CMK (cell line): ENCODE measurements around the gene POU2F1.

Source experiments
- DNase-seq: peaks from one replicate; pipeline ENCODE4 v3.0.0-alpha.2; 2010; ENCODE audit warnings: low read depth

POU2F1 gene

DNA sequence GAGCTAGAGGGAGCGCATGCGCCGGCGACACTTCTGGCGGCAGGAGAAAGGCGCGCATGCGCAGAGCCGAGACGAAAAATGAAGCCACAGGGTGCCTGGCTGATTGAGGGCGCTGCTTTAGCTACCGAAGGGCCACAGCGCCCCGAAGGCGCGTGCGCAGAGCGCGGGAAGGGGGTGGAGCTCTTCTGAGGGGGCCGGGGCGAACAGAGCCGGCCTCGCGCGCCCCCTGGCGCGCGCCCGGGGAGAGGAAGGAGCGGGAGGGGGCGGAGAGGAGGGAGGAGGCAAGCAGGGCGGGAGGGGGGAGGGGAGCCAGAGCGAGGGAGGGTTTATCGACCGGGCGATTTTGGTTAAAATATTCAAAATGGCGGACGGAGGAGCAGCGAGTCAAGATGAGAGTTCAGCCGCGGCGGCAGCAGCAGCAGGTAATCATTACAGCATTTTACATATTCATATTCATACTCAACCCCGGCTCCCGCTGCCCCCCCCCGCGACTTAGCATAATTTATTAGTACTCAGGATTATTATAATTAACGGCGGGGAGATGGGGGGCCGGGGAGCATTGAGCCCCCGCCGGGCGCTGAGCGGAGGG lies at the start of gene POU2F1:
POU2F1 (plus strand) TSS at position 350 of the 589 bp plus-strand sequence; CDS start at position 362, 12 bp downstream.
- peak; percentile 98 for DNase-seq

DNA sequence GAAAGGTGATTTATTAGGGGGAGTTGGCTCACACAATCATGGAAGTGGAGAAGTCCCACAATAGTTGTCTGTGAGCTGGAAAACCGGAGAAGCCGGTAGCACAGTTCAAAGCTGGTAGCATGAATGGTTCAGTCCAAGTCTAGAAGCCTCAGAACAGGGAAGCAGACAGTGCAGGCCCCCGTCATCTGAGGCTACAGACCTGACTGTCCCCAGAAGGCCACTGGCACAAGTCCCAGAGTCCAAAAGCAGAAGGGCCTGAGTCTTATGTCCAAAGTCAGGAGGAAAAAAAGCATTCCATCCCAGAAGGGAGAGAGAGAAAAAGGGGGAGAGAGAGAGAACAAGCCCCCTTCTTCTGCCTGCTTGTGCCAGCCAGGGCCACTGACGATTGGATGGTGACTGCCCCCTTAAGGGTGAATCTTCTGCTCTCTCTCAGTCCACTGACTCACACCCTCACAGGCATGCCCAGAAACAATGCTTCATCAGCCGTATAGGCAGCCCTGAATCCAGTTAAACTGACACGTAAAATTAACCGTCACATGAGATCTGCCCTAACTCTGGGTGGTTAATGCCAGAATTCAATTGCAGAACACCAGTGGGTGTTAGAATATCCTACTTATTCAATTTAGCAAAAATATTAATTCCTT lies 49.3 kb upstream of the POU2F1 start:
- no peak for DNase-seq

DNA sequence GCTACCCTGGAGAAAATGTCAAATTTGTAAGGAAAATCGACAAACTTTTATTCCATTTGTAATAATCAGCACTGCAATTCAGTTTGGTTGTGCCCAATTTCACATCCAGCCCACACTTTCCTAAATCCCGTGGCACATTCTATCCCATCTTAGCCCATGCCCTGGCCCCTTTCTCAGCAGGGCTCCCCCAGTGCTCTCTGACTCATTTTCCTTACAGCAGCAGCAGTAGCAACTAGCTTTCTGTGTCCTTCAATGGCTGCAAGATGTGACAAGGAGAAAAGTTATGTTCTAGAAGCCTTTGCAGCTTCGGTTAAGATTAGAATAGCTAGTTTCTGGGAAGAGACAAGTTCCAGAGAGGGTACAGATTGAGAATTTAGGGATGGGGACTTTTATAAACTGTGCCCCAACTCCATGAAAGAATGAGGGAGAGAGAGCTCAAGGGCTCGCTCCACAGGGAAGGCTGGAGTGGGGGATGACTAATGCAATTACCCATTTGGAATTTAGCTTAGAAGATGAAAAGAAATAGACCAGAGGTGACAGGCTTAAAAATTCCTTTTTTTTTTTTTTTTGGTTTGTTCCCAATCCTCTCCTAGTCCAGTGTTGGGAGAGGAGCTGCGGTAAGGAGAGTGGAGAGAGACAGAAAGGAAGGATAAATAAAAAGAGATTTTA lies 47.0 kb upstream of the POU2F1 start:
- no peak for DNase-seq

DNA sequence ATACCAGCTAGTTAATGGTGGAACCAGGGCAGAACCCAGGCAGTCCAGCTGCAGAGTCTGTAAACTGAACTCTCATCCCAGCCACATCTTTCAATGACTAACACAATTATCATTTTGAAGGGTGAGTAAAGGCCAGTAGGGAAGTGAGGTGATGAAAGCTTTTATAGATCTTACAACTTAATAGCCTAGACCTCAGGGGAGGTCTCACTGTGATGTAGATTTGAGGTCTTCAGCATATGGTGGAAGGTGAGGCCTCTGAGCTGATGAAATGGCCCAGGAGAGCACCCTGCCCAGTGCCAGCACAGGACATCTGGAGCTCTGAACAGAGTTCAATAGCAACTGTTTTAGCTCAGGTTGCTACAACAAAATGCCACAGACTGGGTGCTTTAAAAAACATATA lies 44.8 kb upstream of the POU2F1 start:
- no peak for DNase-seq

DNA sequence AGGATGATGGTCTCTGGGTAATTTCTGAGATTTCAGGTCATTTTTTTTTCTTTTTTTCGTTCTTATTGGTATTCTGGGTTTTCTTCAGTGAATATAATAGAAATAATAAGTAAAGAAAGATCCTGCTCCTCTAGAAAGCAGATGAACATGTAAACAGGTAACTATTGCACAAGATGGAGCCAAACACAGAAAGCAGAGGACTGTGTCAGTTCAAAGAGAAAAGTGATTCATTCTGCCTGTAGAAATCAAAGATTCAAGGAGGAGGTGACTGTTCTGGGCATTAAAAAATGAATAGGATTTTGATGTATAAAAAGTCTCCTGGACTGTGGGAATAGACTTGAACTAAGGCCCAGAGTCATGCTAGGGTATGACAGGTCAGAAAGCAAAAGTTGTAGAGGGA lies 41.9 kb upstream of the POU2F1 start:
- no peak for DNase-seq

DNA sequence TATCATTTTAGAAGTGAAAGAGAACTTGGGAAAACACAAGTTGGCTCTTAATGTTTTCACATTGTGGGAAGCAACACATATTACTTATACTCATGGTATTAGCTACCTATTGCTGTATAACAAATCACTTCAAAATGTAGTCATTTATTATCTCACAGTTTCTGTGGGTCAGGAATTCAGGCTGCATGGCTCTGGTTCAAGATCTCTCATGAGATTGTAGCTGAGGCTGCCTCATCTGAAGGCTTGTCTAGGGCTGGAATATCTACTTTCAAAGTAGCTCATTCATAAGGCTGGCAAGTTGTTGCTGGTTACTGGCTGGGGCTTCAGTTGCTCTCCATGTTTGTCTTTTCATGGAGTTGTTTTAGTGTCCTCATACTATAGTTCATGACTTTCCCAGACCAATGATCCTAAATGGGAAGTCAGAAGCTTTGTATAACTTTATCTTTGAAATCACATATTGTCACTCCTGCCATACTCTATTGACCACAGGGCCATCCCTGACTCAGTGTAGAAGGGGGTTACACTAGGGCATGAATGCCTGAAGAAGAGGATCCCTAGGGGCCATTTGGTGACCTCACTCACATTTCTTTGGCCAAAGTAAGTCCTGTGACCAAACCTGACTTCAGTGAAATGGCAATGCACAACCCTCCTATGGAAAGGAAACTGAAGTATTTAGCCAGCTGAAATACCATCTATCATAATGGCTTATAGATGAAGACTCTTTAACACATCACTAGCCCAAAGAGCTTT lies 37.9 kb upstream of the POU2F1 start:
- no peak for DNase-seq

DNA sequence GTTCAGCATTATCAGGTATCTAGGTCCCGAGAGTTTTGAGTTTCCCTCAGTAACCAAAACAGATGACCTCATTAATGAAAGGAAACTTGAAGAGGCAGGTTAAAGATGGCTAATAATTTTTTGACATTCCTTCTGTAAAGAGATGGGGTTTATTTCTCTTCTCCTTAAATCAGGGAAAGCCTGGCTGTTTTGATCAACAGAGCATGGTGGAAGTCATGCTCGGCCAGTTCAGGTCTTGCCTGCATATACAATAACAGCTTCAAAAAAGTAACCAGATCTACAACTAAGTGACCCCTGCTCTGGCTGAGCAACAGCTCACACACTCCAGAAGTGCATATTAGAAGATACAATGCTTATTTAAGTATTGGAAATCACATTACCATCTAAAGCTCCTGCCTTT lies 36.6 kb upstream of the POU2F1 start:
- no peak for DNase-seq

DNA sequence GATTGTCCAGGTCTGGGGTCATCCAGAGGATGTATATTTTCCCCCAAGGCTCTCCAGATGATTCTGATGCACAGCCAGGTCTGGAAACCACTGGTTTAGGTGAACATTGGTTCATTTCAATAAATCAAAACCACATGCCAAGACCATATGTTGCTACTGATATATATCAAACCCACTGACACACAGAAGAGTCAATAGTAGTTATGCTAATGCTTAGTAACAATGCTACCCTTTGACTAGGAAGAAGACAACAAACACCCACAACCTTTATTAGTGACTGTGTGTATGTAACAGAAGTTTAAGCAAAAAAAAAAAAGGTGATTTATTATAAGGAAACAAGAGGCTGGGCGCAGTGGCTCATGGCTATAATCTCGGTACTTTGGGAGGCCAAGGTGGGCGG lies 35.6 kb upstream of the POU2F1 start:
- no peak for DNase-seq

DNA sequence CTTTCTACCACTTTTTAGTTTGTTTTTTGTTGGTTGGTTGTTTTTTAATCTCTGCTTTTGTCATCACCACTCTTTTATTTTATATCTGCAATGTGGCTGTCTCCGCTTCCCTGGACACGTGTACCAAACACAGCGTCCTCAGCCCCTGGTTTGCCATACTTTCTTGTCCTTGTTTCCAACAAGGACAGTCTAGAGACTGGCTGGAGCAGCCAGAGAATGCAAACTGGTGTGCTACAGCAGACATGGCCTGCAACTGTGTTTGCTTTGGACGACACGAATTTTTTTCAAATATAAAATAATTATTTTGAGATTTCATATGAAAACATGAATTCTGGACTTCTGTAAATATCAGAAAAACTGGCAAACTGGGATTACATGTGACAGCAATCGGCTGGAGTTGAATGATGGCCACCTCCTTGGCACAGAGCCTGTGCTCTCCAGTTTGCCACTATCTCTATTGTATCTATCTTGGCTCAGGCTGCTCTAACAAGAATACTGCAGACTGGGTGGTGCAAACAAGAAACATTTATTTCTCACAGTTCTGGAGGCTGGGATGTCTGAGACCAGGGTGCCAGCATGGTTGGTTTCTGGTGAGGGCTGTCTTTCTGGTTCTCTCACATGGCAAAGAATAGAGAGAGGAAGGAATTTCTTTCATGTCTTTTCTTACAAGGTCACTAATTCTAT lies 34.6 kb upstream of the POU2F1 start:
- no peak for DNase-seq

DNA sequence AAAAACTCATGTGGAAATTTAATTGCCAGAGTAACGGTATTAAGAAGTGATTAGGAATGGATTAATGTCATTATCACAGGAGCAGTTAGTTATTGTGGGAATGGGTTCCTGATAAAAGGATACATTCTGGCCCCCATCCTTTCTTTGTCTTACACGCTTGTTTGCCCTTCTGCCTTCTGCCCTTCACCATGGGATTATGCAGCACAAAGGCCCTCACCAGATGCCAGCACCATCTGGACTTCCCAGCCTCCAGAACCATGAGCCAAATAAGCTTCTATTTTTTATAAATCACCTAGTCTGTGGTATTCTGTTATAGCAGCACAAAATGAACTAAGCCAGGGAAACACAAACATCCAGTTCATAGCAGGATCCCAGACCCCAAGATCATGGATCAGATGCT lies 33.9 kb upstream of the POU2F1 start:
- no peak for DNase-seq

DNA sequence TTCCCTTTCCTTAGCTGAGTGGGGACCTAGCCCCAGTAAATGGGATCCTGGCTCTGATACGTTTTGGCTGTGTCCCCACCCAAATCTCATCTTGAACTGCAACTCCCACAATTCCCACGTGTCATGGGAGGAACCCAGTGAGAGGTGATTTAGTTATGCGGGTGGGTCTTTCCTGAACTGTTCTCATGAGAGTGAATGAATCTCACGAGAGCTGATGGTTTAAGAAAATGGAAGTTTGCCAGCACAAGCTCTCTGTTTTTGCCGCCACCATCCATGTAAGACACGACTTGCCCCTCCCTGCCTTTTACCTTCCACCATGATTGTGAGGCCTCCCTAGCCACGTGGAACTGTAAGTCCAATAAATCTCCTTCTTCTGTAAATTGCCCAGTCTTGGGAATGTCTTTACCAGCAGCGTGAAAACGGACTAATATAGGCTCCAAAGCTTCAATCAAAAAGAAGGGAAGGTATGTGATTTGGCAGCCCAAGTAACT lies 29.9 kb upstream of the POU2F1 start:
- DNase-seq, result no peak

DNA sequence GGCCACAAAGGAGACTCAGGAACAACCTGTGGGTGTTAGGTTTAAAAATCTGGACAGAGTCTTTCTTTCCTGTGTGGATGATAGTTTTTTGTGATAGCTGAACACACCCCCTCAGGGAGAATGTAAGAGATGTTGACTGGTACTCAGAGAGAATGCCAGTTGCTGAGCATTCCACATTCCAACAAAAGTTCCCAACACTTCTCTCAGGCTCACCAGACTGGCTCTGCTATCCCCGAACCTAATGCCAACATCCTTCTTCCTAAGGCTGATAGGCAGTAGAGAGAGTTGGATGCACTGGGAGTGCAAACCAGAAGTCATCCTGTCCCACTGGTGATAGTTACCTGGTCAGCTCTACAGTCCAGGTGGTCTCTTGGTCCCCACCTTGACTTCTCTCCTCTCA lies 28.7 kb upstream of the POU2F1 start:
- no peak for DNase-seq

DNA sequence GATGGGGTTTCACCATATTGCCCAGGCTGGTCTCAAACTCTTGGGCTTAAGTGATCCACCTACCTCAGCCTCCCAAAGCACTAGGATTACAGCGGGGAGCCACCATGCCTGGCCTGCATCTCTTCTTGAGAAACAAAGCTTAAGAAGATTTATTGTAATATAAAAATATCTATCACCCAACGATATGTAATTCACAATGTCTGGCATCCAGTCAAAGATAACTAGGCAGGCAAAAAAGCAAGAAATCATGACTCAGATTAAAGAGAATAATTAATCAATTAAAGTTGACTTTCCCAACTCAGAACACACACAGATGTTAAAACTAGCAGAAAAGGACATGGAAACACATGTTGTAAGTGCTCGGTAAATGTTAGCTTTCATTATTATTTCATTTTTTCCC lies 26.5 kb upstream of the POU2F1 start:
- no peak for DNase-seq

DNA sequence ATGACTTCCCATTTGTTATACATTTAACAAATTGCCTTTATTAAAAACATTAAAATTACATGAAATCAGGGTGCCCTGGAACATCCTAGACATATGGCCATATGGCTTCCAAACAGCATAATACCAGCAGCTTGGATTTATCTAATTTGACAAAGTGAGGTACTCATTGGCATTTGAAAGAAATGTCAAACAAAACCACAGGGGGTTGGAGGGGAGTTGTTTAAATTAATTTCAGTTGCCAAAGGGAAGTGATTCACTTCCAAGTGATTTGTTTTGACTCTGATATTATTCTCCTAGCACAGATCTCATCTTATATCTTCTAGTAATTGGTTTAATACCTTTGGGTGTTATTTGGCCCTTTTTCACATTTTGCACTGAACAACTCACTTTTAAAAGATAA lies 24.5 kb upstream of the POU2F1 start:
- DNase-seq, result no peak

DNA sequence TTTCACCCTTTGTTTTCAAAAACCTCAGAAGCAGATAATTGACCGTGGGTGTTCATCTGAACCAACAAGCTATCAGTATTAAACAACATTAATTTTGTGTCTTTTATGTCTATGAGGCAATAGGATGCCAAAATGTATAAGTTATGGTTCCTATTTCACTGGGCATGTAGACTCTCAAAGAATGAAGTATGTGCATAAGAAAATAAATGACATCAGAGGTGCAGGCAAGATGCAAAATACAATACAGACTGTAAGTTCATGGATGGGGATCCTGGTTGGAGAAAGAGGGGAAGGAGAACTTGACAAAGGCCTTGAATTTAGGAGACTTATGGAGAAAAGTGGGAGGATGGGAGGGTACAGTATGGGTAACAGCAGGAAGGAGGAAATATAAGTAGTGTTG lies 23.4 kb upstream of the POU2F1 start:
- DNase-seq, result no peak

DNA sequence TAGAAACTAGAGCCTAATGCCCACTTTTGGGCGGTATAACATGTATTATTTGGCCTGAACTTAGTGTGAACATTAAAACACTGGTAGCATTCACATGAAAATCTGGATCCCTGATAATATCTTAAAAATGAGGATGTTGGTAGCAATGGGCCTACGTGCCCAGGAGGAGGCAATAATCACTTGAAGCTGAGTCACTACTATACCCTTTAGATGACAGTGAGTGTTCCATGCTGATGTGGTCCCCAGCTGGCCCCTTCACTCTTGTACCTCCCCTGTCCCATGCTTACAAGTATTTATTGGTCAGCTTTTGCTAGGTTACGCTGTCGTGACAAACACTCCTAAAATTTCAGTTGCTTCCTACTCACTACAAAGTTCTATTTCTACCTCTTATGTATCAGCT lies 23.0 kb upstream of the POU2F1 start:
- no peak for DNase-seq

DNA sequence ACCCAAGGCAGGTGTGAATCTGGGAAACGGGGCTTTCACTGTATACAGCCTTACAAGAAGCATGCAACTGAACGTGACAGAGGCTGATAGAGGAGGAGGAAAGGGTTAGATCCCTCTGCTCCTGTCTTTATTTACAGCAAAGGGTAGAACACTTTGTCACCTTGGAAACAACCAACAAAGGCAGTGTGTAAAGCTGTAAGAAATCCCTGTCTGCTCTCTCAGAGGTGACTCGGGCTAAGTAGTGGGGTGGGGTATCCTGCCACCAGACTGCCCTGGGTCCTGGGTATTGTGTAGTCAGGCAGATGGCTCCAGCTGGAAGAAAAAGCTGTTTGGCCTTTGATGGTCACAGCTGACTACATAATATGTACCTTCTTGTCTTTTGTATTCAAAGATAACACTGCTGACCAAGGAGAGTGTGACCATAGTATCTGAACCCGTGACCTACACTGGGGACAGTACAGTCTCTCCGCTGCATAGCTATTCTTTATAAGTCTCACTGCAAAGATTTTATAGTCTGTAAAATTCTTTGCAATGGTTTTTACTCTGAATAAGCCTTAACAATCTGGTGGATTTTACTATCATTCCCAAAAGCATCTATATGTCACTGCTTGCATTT lies 22.1 kb upstream of the POU2F1 start:
- DNase-seq, result no peak

DNA sequence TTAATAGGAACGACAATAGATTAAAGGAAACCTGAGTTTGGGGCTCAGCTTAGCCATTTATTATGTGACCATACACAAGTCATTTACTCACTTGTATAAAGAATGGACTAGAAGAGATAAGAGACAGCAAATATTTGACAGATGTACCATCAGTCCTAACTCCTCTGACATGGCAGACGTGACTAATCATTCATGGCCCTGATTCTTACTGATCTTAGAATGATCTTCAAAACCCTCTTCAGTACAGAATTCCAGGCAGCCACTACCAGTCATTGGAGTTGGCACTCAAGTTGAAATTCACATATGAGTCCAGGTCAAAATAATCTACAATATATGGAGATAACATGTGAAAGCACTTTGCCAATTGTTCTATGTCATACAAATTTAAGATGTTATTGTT lies 21.0 kb upstream of the POU2F1 start:
- no peak for DNase-seq

DNA sequence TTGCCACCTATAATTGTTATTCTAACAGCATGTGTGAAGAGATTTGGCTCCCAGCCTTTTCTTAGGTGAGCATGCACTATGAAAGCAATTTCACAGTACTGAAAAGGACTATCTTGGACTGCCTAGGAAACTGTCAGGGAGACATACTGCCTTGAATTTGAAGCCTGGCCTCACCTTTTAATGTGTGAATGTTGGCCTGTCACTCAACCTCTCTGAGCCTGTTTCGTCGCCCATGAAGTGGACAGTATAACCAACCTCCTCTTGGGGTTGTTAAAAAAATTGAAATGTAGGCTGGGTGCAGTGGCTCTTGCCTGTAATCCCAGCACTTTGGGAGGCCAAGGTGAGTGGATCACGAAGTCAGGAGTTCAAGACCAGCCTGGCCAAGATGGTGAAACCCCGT lies 20.4 kb upstream of the POU2F1 start:
- DNase-seq, result no peak

DNA sequence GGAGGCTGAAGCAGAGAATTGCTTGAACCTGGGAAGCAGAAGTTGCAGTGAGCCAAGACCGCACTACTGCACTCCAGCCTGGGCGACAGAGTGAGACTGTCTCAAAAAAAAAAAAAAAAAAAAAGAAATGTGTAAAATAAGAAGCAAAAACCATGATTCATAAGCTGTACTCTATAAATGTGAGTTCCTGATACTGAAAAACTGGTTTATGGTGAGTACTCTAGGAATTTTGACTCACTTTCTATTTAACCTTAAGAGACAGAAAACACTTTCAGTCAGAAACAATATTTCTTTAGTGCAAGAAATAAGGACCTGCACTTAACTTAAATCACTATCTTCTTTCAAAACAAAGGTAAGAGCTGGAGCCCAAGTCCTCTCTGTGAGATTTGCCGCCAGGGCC lies 19.9 kb upstream of the POU2F1 start:
- DNase-seq, result no peak

DNA sequence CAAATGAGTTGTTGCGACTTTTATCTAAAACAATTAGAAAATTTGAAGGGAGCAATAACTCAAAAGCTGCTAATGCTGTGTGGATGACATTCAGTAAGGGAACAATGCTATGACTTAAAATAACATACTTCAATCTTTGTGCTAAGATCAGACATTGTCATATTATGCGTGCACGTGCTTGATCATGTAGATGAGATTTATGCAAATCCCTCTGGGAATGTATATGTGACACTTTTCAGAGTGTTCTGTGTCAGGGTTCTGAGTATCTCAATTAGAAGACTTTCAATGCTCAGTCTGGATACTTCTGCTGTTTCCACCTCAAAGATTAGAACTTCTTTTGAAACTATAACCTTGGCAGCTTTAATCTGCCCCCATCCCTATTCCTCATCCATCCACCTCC lies 18.6 kb upstream of the POU2F1 start:
- DNase-seq, result no peak
